HG03097 (cell line): Measurements from ENCODE around the gene CHST8.
"Not testable (repeated sequence)": the region's sequence is repeated elsewhere in the genome, so short reads cannot be mapped to it uniquely, and the experiment has no call there.

Experiments
- ATAC-seq: cut with Tn5 transposase; IDR thresholded peaks from one replicate; pipeline ENCODE4 v1.9.1; 2021; ENCODE audit not compliant: unreplicated experiment, low FRiP score

The CHST8 gene, protein sequence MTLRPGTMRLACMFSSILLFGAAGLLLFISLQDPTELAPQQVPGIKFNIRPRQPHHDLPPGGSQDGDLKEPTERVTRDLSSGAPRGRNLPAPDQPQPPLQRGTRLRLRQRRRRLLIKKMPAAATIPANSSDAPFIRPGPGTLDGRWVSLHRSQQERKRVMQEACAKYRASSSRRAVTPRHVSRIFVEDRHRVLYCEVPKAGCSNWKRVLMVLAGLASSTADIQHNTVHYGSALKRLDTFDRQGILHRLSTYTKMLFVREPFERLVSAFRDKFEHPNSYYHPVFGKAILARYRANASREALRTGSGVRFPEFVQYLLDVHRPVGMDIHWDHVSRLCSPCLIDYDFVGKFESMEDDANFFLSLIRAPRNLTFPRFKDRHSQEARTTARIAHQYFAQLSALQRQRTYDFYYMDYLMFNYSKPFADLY

DNA sequence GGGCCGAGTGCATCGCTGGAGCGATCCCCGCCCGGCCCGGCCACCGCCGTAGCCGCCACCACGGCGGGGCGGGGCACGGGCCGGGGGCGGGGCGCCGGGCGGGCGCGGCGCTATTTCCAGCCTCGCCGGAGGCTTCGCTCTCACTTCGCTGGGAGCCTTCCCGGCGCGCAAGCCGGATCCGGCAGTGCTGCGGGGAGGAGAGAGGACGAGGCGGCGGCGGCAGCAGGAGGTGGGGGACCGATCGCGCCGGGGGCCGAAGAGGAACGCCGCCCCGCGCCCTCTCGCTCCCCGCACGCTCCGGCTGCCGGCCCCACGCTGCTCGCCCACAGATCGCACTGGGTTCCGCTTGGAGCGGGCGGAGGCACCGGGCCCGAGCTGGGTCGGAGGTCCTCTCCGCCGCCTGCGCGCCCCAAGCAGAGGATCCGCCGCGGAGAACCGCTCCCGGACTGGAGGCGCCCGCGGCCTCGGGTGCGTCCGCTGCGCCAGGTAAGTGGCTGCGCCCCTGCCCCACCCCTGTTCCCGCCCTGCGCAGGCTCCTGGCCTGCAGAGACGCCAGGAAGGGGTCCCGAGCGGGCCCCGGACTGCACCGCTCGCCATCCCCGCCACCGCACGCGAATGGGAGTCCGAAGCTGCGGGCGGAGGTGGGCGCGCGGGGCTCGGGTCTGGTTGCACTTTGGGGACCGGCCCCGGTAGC is at the start of gene CHST8:
TSS of gene CHST8 (plus strand) at position 143 of the 694 bp plus-strand sequence. CDS start 67,309 bp downstream, outside the sequence.
- no peak for ATAC-seq

DNA sequence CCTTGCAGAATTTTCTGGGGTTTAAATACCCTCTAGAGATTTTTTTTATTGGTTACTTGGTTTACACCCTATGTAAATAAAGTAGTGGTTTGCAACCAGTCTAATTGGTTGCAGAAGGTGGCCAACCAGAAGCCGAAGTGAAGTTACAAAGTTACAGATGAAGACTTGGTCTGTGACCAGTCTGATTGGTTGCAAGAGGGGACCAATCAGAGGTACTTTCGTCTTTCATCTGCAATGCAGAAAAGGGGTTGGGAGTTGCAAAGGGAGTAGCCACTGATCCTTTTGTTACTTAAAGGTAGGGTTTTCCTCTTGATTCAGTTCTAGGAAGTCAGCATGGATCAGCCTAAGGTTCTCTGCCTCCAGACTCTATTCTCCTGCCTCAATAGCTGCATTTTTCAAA is 48.8 kb upstream of the CHST8 start:
- ATAC-seq: no peak

DNA sequence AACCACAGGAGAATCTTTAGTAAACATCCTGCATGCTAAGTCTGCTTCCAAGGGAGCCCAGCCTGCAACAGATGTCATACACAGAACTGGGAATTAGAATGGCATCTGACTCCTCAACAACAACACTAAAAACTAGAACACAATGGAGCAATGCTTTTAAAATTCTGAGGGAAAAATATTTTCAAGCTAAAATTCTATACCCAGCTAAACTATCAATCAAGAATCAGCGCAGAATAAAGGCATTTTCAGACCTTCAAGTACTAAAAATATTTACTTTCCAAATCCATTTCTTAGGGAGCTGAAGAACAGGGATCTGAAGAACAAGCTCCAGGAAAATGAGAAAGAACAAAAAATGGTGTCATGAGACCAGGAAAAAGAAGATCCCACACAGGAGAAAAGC is 46.9 kb upstream of the CHST8 start:
- ATAC-seq: no peak

DNA sequence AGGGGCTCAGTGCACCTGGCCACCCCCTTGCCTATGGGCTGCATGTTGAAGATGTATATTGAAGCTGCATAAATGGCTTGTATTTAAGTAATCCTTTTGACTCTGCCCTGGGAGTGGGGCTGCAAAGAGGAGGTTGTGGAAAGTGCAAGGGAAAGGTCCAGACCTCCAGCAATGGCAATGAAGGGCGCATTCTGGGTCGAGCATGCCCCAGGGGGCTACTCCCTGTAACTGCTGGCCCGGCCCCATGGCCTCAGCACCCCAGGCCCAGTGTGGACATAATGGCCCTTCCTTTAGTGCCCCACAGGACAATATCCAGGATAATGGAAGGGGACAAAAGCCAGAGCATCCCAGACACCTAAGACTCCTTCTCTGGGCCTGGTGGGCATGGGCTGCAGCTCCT is 43.1 kb upstream of the CHST8 start:
- no peak for ATAC-seq

DNA sequence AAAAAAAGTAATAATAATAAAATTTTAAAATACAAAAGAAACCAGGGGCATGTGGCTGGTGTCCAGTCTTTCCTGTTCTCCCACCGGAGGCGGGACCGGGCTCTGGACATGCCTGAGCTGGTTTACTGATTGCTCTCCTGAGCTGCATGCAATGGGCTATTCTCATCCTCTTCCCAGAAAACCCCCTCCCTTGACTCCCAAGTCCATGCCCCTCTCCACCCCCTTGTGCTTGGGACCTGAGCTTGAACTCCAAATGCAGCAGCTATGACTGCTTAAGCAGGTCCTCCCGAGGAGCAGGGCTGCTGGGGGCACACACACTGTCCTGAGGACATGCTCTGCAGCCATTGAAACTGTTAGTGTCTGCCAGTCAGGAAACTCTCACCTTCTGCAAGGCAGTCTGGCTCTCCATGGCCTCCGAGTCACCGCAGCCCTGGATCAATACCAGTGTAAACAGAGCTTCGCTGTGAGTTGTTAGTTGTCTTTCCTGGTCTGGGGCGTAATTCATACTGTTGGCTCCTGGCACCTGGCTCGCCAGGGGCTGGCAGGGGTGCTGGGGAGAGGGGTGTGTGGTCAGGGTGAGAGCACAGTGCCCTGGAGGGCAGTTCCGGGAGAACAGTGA is 41.6 kb upstream of the CHST8 start:
- no peak for ATAC-seq

DNA sequence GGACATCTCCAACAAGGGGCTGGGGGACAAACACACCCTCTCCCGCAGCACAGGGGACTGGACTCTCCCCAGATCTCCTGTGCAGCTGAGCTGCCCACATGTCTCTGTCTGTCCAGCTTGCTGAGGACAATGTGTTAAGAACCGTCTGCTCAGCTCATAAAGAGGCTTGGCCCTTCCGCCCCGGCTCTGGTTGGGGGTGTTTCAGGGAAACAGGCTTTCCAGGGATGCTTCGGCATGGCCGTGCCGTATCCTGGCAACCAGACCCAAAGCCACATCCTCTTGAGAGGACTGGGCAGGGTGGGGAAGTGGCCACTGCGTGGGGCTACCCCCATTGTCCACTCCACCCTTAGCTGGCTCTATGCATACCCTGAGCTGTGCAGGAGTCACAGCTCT is 41.1 kb upstream of the CHST8 start:
- no peak for ATAC-seq

DNA sequence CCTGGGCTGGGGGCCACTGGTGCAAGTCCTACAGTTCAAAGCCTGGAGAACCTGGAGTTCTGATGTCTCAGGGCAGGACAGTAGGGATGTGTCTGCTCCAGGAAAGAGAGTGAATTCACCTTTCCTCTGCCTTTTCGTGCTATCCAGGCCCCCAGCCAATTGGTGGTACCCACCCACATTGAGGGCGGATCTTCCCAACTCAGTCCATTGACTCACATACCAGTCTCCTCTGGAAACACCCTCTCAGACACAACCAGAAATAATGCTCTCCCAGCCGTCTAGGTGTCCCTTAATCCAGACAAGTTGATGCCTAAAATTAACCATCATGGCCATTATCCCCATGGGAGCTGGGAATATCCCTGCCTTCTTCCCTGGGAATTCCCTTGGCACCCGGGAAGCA is 38.8 kb upstream of the CHST8 start:
- ATAC-seq: no peak

DNA sequence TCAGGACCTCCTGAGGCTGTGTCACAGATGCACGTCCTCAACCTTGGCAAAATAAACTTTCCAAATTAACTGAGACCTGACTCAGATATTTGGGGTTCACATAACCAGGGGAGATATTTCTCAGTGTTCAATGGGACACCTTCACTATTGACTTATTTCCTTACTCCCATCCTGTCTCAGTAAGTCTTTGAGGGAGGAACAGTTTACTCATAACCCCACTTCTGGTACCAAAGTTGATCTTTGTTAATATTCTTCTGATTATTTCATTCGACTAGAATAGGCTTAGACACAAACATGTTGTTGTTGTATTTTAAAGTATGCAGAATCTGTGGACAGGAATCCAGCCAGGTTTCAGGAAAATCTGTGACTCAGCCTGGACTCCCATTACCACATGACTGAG is 34.6 kb upstream of the CHST8 start:
- no peak for ATAC-seq

DNA sequence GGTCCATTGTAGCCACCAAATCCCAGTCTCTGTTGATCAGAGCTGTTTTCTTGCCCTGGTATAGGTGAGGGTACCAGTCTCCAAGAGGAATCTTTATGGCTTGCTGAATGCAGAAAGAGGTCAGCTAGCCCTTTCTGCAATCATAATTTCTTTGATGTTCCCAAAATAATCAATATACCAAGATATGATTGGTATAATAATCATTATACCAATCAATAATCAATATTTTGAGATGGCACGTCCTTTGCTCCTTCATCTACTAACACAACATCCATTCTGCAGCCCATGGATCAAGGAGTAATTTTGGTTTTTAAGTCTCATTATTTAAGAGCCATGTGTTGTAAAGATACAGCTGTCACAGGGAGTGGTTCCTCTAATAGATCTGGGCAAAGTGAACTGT is 31.5 kb upstream of the CHST8 start:
- ATAC-seq: no peak

DNA sequence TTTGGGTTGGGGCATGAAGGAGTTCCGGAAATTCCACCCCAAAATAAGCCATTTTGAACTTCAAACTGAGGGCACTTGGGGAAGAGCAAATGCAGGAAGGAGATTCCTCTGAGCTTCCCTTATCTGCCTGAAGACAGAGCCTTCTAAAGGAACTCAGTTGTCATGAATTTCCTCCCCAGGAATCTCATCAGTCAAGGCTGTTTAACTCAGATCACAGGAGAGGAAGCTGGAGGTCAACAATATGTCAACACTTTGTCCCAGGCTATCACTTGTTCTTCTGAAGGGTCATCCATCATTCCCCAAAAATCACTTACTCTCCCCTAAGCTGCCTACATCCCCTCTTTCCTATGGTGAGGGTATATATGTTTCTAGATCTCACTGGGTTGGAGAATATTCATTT is 26.0 kb upstream of the CHST8 start:
- ATAC-seq: no peak

DNA sequence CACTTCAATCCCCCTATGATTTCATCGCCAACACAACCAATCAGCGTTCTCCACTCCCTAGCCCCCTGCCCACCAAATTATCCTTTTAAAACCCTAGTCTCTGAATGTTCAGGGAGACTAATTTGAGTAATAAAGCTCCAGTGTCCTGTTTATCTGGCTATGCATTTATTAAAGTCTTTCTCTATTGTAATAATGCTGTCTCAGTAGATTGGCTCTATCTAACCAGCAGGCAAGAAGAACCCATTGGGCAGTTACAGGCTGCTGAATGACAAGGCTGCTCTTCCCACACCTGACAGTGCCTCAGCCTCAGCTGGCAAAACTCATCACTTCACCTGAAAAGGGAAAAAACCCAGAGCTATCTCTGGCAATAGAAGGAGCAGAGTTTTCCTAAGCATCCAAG is 20.2 kb upstream of the CHST8 start:
- no peak for ATAC-seq

DNA sequence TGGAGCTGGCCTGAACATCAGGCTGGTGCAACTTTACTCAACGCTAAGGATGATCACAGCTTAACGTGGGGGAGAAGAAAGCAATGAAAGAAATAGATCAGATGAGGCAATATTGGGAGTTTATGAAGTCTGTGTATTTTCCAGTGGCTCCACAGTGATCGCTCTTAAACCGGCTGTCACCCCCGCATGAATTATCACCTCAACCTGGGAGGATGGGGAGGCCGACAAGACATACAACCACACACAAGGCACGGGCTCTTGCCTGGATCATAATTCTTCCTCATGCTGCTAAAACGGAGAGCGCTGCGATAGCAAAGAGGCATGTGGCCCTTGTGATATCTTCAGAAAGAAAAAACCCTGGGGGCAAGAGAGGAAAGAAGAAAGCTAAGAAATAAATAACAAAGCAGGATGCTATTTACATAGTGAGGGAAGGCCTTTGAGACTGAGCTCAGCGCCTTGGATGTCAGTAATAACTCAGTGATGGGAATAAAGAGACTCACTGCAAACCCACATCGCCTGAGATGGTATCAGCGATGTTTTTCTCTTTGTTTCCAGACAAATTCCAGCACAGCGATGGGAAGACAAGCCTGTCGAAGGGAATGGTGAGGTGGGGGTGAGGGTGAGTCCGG is 19.1 kb upstream of the CHST8 start:
- no peak for ATAC-seq

DNA sequence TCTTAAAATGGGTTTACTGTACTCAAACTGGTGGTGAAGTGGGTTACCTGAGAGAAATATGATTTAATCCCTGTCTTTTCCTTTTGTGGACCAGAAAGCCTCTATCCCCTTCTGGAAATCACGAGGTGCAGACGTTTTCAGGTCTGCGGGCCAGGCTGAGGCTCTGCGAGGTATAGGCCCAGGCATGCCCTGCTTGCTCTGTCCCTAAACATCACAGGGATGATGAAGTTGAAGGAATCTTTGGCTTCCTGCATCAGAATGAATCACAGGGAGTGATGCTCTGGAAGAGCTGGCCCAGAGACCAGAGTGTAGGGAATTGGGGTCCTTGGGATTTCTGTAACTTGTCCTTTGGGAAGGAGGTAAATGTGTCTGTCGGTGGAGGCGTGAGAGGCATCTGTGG is 18.4 kb upstream of the CHST8 start:
- no peak for ATAC-seq

DNA sequence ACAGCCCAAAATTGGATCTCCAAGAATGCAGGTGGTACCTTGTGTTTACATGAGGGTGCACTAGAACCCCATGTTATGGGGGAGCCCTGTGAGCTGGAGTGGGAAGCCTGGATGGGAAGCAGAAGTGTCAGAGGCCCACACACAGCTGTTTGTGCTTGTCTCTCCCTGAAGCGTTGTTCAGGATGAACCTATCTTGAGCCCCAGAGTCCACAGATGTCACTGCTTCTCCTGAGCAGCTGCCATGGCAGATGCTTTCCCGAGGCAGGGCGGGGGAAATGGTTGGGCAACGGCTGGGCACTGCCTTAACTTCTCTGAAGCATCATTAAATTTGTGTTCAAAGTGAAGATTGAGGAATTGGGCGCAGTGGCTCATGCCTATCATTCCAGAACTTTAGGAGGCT is 17.1 kb upstream of the CHST8 start:
- ATAC-seq: no peak

DNA sequence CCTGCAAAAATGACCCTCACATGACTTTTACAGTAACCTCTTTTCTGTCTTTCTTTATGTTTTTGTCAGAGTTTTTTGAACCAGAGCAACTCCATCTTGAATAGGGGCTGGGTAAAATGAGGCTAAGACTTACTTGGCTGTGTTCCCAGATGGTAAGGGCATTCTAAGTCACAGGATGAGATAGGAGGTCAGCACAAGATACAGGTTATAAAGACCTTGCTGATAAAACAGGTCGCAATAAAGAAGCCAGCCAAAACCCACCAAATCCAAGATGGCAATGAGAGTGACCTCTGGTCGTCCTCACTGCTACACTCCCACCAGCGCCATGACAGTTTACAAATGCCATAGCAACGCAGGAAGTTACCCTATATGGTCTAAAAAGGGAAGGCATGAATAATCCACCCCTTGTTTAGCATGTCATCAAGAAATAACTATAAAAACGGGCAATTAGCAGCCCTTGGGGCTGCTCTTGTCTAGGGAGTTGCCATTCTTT is 15.9 kb upstream of the CHST8 start:
- not testable (repeated sequence) for ATAC-seq

DNA sequence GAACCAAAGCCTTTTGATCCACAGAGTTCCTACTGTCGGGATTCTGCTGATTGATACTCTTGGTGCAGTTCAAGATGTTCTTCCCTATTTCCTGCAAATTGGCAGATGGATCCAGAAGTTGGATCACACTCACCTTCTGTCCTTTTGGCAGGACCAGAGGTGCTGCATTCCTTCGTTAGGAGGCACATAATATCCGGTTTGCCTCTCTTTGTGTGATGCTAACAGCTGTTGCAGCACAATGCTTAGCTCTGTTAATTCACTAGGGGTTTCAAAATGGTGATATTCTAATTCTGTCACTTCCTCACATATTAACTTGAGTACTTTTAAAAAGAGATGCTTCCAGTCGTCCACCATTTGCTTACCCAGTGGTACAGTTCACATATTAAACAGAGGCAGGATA is 15.2 kb upstream of the CHST8 start:
- no peak for ATAC-seq

DNA sequence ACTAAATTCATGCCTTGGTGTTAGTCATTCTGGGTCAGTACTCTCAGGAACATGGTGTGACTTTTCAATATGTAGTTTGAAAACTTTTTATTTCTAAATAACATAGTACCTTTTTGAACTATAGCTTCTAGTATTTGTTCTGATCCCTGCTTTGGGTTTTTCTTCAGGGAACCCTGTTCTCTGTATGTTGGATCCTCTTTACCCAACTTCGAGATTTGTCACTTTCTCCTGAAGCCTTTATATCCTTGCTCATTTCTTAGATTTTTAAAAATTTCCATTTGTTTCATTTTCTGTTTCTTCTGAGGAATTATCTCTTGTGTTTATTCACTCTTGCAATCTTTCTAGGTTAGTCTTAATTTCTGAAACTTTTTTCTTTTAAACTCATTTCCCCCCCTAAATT is 12.4 kb upstream of the CHST8 start:
- ATAC-seq: no peak

DNA sequence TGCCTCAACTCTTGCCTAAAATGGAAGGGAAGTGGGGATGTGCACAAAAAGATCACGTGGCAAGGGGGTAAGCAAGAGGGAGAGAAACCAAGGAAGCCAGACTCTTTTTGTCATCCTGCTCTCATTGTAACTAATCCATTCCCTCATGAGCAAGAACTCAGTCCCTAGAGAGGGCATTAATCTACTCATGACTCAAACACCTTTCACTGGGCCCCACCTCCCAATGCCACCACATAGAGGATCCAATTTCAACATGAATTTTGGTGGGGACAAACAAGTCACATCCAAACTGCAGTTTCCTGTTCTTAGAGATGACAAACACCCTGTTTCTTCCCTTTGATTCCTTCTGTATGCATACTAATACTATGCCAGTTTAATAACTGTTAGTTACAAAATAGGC is 11.2 kb upstream of the CHST8 start:
- no peak for ATAC-seq

DNA sequence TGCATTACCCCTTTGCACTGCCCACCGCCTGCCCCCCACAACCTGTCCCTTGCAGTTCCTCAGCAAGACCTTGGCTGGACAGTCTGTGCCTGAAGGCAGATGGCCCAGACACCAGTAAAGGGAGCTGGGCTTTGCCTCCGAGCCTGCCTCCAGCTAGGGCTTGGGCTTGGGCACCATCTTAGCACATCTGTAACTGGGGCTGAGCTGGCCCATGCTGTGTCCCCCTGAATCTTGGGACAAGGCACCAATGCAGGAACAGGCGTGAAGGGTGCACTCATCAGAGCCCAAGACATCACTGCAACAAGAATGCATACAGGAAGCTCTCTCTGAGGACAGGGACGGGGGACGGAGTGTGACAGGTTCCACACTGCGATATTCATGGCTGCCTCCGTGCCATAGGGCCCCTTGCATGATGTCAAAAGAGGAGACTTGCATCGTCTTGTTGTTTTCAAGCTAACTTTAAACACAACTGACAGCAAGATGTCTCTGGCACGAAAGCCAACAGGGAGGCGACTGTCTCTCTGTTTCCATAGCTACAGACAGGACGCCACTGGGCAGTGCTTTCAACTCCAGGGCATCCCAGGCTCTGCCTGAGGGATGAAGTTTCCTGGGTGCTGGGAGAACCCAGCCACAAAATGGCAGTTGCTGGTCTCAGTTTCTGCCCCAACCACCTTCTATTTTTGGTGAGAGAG is 8.7 kb upstream of the CHST8 start:
- ATAC-seq: no peak

DNA sequence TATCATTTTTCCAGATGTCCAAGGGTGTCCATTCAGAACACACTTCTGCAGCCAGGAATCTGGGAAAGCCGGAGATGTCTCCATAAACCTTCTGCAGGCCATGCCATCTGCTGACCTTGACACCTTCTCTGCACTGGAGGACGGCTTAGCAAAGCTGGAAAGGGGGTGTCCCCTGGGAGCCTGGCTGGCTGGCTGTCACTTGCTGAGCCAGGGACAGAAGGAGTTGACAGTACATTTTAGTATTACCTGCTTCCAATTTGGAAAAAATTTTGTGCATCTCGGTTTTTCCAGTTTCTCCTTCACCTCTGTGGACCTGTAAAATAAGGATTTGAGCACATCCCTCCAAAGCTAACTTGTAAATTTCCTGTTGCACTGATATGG is 8.1 kb upstream of the CHST8 start:
- no peak for ATAC-seq

DNA sequence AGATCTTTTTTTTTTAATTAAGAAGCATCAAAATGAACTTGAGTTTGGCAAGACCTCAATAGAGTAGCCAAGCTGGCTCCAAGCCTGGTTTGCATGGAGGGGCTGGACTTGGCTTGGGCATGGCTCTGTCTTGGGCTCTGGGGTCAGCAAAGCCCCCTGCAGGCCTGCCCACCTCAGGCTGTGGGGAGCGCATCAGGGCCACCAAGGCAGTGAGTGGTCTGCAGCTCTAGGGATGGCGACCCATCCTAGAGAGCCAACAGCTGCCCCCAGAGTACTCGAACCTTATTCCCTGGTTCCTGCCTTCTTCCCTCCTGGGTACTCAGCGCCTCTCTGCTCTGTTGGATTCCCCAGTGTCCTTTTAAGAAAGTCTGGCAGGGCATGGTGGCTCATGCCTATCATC is 5.4 kb upstream of the CHST8 start:
- no peak for ATAC-seq
